Hindlimb muscle (tissue), 1 donor: Measurements from ENCODE around the gene DIS3L2. TPM values are rescaled to one million over a fixed set of nuclear protein-coding genes. Genes with fewer than 3 reads are reported as not detected.
"Not testable (repeated sequence)": the region's sequence is repeated elsewhere in the genome, so short reads cannot be mapped to it uniquely, and the experiment has no call there.

Source experiments
- DNase-seq: peaks from one replicate; pipeline ENCODE4 v3.0.0-alpha.2; 2013
- polyA plus RNA-seq: library from polyadenylated mRNA; unstranded; fragments of 120-200 nt; gene quantifications from one replicate; pipeline ENCODE4 v1.2.1, GENCODE V29; 2013; ENCODE audit not compliant: insufficient read length

Gene DIS3L2
- polyA plus RNA-seq, 1 donor: 25.9 TPM

- DNase-seq: no peak
These were observed 374.8 kb downstream of the DIS3L2 start for GRCh38 chr2:232336241-232336736.

- no peak for DNase-seq
These were observed 375.6 kb downstream of the DIS3L2 start for GRCh38 chr2:232336981-232337720.

- DNase-seq: not testable (repeated sequence)
These were observed 376.7 kb downstream of the DIS3L2 start for GRCh38 chr2:232338094-232338758.

GRCh38 chr2:232338759-232339106, 377.2 kb downstream of the DIS3L2 start:
- no peak for DNase-seq

- DNase-seq: no peak
These were observed 377.9 kb downstream of the DIS3L2 start for GRCh38 chr2:232339121-232340081.

GRCh38 chr2:232340171-232340935, 378.8 kb downstream of the DIS3L2 start:
- DNase-seq: no peak

- no peak for DNase-seq
These were observed 379.7 kb downstream of the DIS3L2 start for GRCh38 chr2:232341061-232341738.

- no peak for DNase-seq
These were observed 380.2 kb downstream of the DIS3L2 start for GRCh38 chr2:232341739-232342126.

- no peak for DNase-seq
These were observed 381.4 kb downstream of the DIS3L2 start for GRCh38 chr2:232342635-232343565.

GRCh38 chr2:232343821-232344220, 382.3 kb downstream of the DIS3L2 start:
- DNase-seq: no peak

- DNase-seq: no peak
These were observed 383.7 kb downstream of the DIS3L2 start for GRCh38 chr2:232345251-232345650.

GRCh38 chr2:232347369-232347768, 385.9 kb downstream of the DIS3L2 start:
- no peak for DNase-seq

- no peak for DNase-seq
These were observed 387.4 kb downstream of the DIS3L2 start for GRCh38 chr2:232348936-232349335.

- no peak for DNase-seq
These were observed 388.0 kb downstream of the DIS3L2 start for GRCh38 chr2:232349546-232349945.

GRCh38 chr2:232349946-232350635, 388.6 kb downstream of the DIS3L2 start:
- DNase-seq: no peak

- DNase-seq: no peak
These were observed 389.5 kb downstream of the DIS3L2 start for GRCh38 chr2:232350804-232351685.

- no peak for DNase-seq
These were observed 390.4 kb downstream of the DIS3L2 start for GRCh38 chr2:232351686-232352510.
